HG03432 (cell line): Measurements from ENCODE around the gene DHX8.
"Not testable (repeated sequence)": the region's sequence is repeated elsewhere in the genome, so short reads cannot be mapped to it uniquely, and the experiment has no call there.

Source experiments
- ATAC-seq: cut with Tn5 transposase; IDR thresholded peaks from one replicate; pipeline ENCODE4 v1.9.1; 2021; ENCODE audit warnings: mild to moderate bottlenecking, moderate library complexity; ENCODE audit not compliant: unreplicated experiment

Gene DHX8

GRCh38 chr17:43483674-43484551 is at the start of gene DHX8:
Gene DHX8 (plus strand): TSS chr17:43483975. CDS start chr17:43484038, 63 bp downstream.
- peak; percentile 88 for ATAC-seq

- no peak for ATAC-seq
These were observed 48.9 kb upstream of the DHX8 start for GRCh38 chr17:43434902-43435319.

- ATAC-seq: no peak
These were observed 46.0 kb upstream of the DHX8 start for GRCh38 chr17:43437756-43438155.

- ATAC-seq: no peak
These were observed 45.1 kb upstream of the DHX8 start for GRCh38 chr17:43438626-43439025.

- ATAC-seq: no peak
These were observed 44.7 kb upstream of the DHX8 start for GRCh38 chr17:43439041-43439440.

- ATAC-seq: no peak
These were observed 41.1 kb upstream of the DHX8 start for GRCh38 chr17:43442711-43443110.

- ATAC-seq: no peak
These were observed 40.4 kb upstream of the DHX8 start for GRCh38 chr17:43443381-43443780.

- ATAC-seq: no peak
These were observed 39.4 kb upstream of the DHX8 start for GRCh38 chr17:43444223-43445008.

GRCh38 chr17:43445009-43445589 is 38.7 kb upstream of the DHX8 start:
- ATAC-seq: no peak

- ATAC-seq: no peak
These were observed 37.0 kb upstream of the DHX8 start for GRCh38 chr17:43446773-43447172.

GRCh38 chr17:43448720-43449469 is 34.9 kb upstream of the DHX8 start:
- no peak for ATAC-seq

GRCh38 chr17:43449470-43450248 is 34.1 kb upstream of the DHX8 start:
- ATAC-seq: no peak

- not testable (repeated sequence) for ATAC-seq
These were observed 33.0 kb upstream of the DHX8 start for GRCh38 chr17:43450791-43451190.

- ATAC-seq: not testable (repeated sequence)
These were observed 32.0 kb upstream of the DHX8 start for GRCh38 chr17:43451741-43452140.

- ATAC-seq: no peak
These were observed 30.4 kb upstream of the DHX8 start for GRCh38 chr17:43453331-43453812.

GRCh38 chr17:43454868-43455267 is 28.9 kb upstream of the DHX8 start:
- ATAC-seq: no peak

GRCh38 chr17:43456029-43456428 is 27.7 kb upstream of the DHX8 start:
- ATAC-seq: no peak

- ATAC-seq: no peak
These were observed 27.0 kb upstream of the DHX8 start for GRCh38 chr17:43456661-43457361.

- ATAC-seq: no peak
These were observed 26.4 kb upstream of the DHX8 start for GRCh38 chr17:43457362-43457692.
